Right lobe of liver (tissue), 6 donors: ENCODE measurements around the gene CHTF8. TPM values are rescaled to one million over a fixed set of nuclear protein-coding genes. Genes with fewer than 3 reads are reported as not detected.
A peak's percentile ranks its signal among the peaks of the same experiment; 100 is the strongest.

Experiments
- ATAC-seq, 4 donors: fragments of 200-7000 bp; cut with Tn5 transposase; one replicate each; pipeline ENCODE4 v1.9.1; 2020; ENCODE audit warnings: mild to moderate bottlenecking in 4 of 4, moderate library complexity in 4 of 4
- DNase-seq, 3 donors: peaks; one replicate each; pipeline ENCODE4 v3.0.0-alpha.2; 2020
- H3K27ac ChIP-seq, 3 donors: fragments of 200-600 bp; one replicate each; pipeline ENCODE4 v1.8.0; 2022
- H3K27me3 ChIP-seq, 2 donors: fragments of 200-600 bp; one replicate each; pipeline ENCODE4 v1.8.0; 2022
- H3K36me3 ChIP-seq, 4 donors: fragments of 200-600 bp; sonication (generic) in 1 of 4; one replicate each; pipeline versions ENCODE4 v1.5.1 to v1.8.0; 2017 to 2022; ENCODE audit warnings: control low read depth in 1 of 4
- H3K4me1 ChIP-seq, 4 donors: fragments of 200-600 bp; sonication (generic) in 1 of 4; one replicate each; pipeline versions ENCODE4 v1.5.1 to v1.8.0; 2017 to 2022; ENCODE audit warnings: control low read depth in 1 of 4
- H3K4me3 ChIP-seq, 3 donors: fragments of 200-600 bp; one replicate each; pipeline ENCODE4 v1.8.0; 2022
- H3K9me3 ChIP-seq, 4 donors: fragments of 200-600 bp; sonication (generic) in 1 of 4; one replicate each; pipeline versions ENCODE4 v1.5.1 to v1.8.0; 2017 to 2022; ENCODE audit warnings: control low read depth in 1 of 4
- CTCF ChIP-seq, 4 donors: fragments of 200-600 bp in 3 of 4; fragments of 450-650 bp in 1 of 4; IDR thresholded peaks; one replicate each; pipeline versions ENCODE4 v1.5.1 to v1.8.0; 2016 to 2022; ENCODE audit warnings: antibody characterized with exemption in 4 of 4, mild to moderate bottlenecking in 2 of 4
- POLR2A ChIP-seq: fragments of 450-650 bp; IDR thresholded peaks from one replicate; pipeline ENCODE4 v1.6.1; 2017; ENCODE audit warnings: antibody characterized with exemption, mild to moderate bottlenecking
- WGBS: methylation state at CpG from one replicate; pipeline ENCODE4 v1.1.6; 2018; ENCODE audit warnings: low coverage, low lambda C conversion rate; ENCODE audit not compliant: insufficient coverage; ENCODE audit errors: missing lambda C conversion rate; 5-methylcytosine and 5-hydroxymethylcytosine counted together
- intact Hi-C, 2 donors: fragments of 100-400 bp; cut with DNase I; formaldehyde crosslinking; loops; one replicate each; pipeline versions ENCODE4 v1.11.2 to v1.14.1; 2022
- total RNA-seq, 6 experiments: library from RNA; depleted of rRNA in 2 of 6; stranded (reverse); fragments of >200 nt in 2 of 6; fragmentation: NEBNext Ultra II Directional in 3 of 6; extraction: Animal tissue kit (Norgen Biotek cat#: 25700) in 3 of 6; gene quantifications; one replicate each; pipeline versions ENCODE4 v1.1.0 to v1.2.4, GENCODE V29; 2016 to 2023
- donor health status: DM: no; HTN: yes; CAD: no.
- donor health status: DM: no; HTN: no; CAD: no.
- donor health status: DM: no; HTN: no; CAD: no.
- donor health status: DM: no; HTN: yes; CAD: no.
- donor health status: DM: no; HTN: yes; CAD: no.

The CHTF8 gene
- total RNA-seq, 6 experiments from 2014 or later = 56.6 to 78.3 (median 65.4) TPM

DNA sequence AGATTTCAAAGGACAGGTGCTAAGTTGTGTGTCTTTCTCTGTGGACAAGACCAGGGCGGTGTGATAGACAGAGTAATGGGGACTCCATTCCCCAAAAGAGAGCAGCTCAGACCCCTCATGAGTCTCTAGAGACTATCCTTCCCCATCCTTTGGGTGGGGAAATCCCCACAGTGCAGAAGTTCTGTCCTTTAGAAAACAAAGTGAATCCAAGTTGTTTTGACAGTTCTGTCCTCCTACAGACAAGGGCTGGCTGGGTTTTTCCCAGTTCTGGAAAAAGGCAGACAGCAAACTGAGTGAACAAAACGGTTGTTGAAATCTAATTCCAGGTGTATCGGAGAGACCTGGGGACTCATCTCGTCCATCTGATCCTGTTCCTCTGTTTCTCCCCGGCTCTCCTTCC is 37.9 kb downstream of the CHTF8 start:
- peaks cover 0 to 7% (median 3%) of the 10 kb centered on the region in 4 donors for H3K4me1 ChIP-seq
- DNase-seq (no peak), ATAC-seq (no peak)
- H3K9me3 ChIP-seq = no peaks in the 10 kb centered on the region
- no peaks in the 10 kb centered on the region for H3K36me3 ChIP-seq
- WGBS = 75% methylated on average over 5 of the region's 5 CpGs
- intact Hi-C loops = no loop called here
- H3K4me3 ChIP-seq = no peak overlapping the region
- H3K27me3 ChIP-seq = no peaks in the 10 kb centered on the region
- no peak for TF ChIP-seq POLR2A
- no peak for TF ChIP-seq CTCF (IDR thresholded peaks at IDR 0.05)
- no peak overlapping the region for H3K27ac ChIP-seq

DNA sequence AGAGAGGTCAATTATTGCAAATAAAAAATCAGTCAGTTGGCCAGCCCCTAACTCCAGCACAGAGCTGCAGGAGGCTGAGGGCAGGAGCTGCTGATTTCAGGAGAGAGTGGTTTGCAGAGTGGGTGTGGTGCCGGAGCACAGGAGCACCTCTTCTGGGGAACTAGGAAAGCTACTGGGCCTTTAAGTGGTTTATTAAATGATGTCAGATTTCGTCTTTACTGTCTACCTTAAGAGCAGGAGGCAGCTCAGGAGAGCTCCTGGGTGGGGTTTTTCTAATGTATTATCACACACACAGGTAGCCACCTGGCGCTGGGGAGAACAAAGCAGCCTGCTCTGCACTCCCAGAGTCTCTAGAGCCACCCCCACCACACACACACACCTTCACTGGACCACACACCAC is 38.4 kb downstream of the CHTF8 start:
- Histone ChIP-seq H3K4me3 (no peak overlapping the region), H3K27ac (no peak overlapping the region), H3K36me3 (no peaks in the 10 kb centered on the region), H3K4me1 (peaks cover 0 to 12% (median 4%) of the 10 kb centered on the region in 4 donors), H3K27me3 (no peaks in the 10 kb centered on the region), H3K9me3 (no peaks in the 10 kb centered on the region)
- ATAC-seq = no peak
- peak in 1 of 3 donors; percentile 7 for DNase-seq
- intact Hi-C loops = no loop called here
- 92% methylated on average over 2 of the region's 3 CpGs for WGBS
- TF ChIP-seq POLR2A = no peak
- TF ChIP-seq CTCF (IDR thresholded peaks at IDR 0.05) = no peak

- peak overlapping the region in 2 of 3 donors; percentile 24 to 32 for H3K4me3 ChIP-seq
- no peaks in the 10 kb centered on the region for H3K9me3 ChIP-seq
- 27% methylated on average over 9 of the region's 16 CpGs for WGBS
- ATAC-seq (peak; percentile 88 to 91 (median 90)), DNase-seq (peak; percentile 63 to 79 (median 74))
- peaks cover 0 to 4% (median 0%) of the 10 kb centered on the region in 4 donors for H3K36me3 ChIP-seq
- peak overlapping the region; percentile 11 to 65 (median 49) for H3K27ac ChIP-seq
- intact Hi-C loops = no loop called here
- peak; percentile 23 for TF ChIP-seq POLR2A
- TF ChIP-seq CTCF (IDR thresholded peaks at IDR 0.05) = peak in 1 of 4 donors; percentile 4
- no peaks in the 10 kb centered on the region for H3K27me3 ChIP-seq
- peaks cover 0 to 19% (median 6%) of the 10 kb centered on the region in 4 donors for H3K4me1 ChIP-seq
Measured at GRCh38 chr16:69089091-69089910, 43.1 kb downstream of the CHTF8 start.

- intact Hi-C loops = no loop called here
- 87% methylated on average over 2 of the region's 4 CpGs for WGBS
- peak overlapping the region in 2 of 3 donors; percentile 49 to 65 for H3K27ac ChIP-seq
Measured at GRCh38 chr16:69088684-69089083, 43.7 kb downstream of the CHTF8 start.

More at GRCh38 chr16:69088684-69089083, 43.7 kb downstream of the CHTF8 start:
- no peaks in the 10 kb centered on the region for H3K27me3 ChIP-seq
- no peaks in the 10 kb centered on the region for H3K9me3 ChIP-seq
- H3K4me3 ChIP-seq = no peak overlapping the region
- H3K36me3 ChIP-seq = peaks cover 0 to 5% (median 0%) of the 10 kb centered on the region in 4 donors
- peaks cover 0 to 19% (median 6%) of the 10 kb centered on the region in 4 donors for H3K4me1 ChIP-seq
- ATAC-seq (no peak), DNase-seq (peak in 1 of 3 donors; percentile 24)
- TF ChIP-seq CTCF (IDR thresholded peaks at IDR 0.05) (no peak), POLR2A (no peak)
